Right kidney (tissue), 1 donor: Measurements from ENCODE around the gene EXOC7.
"Not testable (repeated sequence)": the region's sequence is repeated elsewhere in the genome, so short reads cannot be mapped to it uniquely, and the experiment has no call there.

Experiments
- DNase-seq: peaks from one replicate; pipeline ENCODE4 v3.0.0-alpha.2; 2016

Gene EXOC7

DNA sequence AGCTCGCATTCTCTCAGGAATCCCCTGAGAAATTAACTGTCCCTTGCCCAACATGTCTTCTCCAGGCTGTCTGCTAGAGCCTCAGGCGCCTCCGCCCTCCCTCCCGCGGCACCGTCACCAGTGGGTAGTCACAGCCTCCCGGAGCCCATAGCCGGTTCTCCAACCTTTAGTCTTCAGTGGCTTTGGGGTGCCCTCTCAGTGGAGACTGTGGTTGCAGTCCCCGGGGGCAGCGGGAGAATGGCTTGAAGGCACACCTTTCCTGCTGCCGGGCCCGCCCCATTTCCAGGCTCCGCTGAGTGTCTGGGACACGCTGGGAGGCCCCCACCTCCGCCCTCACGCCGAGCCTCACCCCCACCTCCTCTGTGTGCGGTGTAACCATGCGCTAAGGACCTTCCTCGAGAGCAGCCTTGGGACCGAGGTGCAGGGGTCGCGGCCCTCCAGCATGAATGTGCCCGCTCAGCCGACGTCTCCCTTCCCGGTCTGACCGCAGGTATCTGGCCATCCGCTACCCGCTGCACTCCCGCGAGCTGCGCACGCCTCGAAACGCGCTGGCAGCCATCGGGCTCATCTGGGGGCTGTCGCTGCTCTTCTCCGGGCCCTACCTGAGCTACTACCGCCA lies 27.3 kb downstream of the EXOC7 start:
- DNase-seq: peak; percentile 58

DNA sequence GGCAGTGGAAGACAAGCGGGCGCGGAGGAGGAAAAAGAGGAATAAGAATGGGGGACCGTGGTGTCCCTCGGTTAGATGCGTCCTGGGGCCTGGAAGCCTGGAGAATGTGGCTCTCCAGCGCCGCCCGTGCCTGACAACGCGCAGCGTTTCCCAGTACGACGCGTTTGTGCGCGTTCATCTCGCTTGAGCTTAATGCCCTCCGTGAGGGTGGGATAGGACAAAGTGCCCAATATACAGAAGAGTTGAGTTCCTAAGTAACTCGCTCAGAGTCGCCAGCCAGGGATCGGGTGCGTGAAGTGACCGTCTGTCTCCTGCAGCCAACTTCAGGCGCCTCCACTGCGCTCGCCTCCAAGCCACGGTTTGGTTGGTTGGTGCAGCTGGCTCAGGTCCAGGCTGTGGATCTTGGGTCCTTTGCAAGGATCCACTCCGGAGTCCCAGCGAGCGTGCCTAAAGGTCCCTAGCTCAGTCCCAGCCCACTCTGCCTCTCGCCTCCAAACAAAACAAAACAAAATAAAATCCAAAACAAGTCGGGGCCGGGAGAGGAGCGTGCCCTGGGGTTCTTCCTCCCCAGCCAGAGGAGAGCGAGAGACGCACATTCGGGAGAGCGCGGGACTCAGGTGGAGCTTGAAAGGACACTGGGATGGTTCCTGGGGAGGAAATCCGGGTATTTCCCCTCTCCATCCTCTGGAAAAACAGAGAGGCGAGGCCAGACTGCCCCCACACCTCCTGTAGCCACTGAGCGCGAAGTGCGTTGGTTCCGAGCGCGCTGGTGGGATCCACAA lies 28.0 kb downstream of the EXOC7 start:
- peak; percentile 66 for DNase-seq

DNA sequence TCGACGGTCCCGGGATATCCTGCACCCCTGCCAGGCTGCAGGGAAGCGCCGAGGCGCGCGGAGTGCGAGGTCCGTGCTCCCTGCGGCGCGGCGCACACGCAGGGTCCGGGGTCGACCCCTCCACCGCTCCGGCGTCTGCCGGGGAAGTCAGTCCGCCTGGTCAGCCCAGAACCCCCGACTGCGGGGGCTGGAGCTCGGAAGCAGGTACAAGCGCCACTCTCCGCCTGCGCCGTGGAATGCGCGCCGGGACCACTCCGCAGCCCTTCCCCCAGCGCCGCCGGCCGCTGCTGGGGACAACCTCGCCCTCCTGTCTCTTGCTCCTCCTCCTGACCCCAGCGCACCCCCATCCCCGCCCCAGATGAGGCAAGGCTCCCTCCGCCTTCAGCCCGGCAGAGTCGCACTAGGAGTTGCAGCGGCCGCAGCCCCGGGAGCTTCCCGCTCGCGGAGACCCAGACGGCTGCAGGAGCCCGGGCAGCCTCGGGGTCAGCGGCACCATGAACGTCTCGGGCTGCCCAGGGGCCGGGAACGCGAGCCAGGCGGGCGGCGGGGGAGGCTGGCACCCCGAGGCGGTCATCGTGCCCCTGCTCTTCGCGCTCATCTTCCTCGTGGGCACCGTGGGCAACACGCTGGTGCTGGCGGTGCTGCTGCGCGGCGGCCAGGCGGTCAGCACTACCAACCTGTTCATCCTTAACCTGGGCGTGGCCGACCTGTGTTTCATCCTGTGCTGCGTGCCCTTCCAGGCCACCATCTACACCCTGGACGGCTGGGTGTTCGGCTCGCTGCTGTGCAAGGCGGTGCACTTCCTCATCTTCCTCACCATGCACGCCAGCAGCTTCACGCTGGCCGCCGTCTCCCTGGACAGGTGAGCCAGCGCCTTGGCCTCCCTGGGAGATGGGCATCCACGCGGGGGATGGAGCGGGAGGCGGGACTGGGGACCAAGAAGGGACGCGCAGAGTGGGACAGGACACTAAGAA lies 28.9 kb downstream of the EXOC7 start, which contains the start of gene GALR2:
TSS of gene GALR2 (plus strand) at position 392 of the 974 bp plus-strand sequence. CDS start at position 495, 103 bp downstream.
- peak; percentile 50 for DNase-seq

DNA sequence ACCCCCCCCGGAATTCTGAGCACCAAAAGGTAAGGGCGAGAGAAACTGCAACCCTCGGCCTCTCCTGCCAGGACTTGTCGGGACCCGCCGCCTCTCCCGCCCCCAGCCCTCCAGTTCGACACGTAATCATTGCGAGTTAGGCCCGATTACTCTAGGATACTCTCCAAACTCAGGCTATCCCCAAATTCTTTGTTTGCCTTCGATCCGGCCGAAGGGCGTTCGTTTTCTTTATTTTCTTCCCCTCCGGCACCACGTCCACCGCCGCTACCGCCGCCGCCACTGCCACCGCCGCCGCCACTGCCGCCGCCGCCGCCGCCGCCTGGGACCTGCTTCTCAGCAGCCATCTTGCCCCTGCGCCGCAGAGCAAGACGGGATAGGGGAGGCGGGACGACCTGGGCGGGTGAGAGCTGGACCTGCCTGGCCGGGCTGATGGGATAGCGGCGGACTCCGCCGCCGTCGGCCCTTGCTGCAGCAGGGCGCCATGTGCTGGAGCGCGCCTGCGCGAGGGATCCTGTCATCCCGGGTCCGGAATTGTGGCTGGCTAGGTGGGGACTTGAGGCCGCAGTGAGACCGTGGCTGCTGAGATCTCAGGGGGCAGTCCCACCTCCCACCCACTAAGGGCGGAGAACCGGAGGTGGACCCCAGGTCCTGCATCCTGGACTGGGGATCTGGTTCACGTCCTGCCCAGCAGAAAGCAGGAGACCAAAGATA lies 31.3 kb downstream of the EXOC7 start, which contains the start of gene SRP68:
TSS of gene SRP68 (minus strand) at position 370 of the 711 bp plus-strand sequence. CDS start at position 344, 26 bp downstream.
- DNase-seq: peak; percentile 81

DNA sequence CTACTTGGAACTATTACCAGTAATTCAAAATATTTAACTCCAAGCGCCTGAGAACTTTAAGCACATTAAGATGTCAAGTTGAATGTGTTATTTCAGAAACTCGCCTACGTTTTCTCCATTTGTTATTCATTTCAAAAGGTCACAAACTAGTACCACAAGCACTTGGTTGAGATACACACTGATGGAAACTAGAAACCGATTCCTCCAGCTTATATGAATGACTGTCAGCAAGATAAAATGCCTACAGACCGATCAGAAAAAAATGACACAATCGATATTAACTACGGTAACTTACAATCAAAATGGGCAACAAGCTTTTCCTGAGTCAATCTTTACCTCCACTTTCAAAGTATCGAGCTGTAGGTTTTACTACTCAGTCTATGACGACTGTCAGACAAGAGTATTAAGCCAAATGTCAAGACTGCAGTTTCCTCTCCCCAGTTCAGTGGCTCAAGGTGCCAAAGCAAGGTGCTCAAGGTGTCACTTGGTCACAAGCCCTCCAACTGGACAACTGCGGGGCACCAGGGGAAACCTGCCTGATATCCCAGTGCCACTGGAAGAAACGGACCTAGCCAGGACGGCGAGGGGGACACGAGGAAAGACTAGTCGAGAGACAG lies 31.9 kb downstream of the EXOC7 start:
- DNase-seq: no peak

- DNase-seq: no peak
These were observed 37.8 kb downstream of the EXOC7 start for GRCh38 chr17:76065775-76066174.

- DNase-seq: no peak
These were observed 39.6 kb downstream of the EXOC7 start for GRCh38 chr17:76063875-76064546.

GRCh38 chr17:76058264-76058663 lies 45.3 kb downstream of the EXOC7 start:
- not testable (repeated sequence) for DNase-seq

DNA sequence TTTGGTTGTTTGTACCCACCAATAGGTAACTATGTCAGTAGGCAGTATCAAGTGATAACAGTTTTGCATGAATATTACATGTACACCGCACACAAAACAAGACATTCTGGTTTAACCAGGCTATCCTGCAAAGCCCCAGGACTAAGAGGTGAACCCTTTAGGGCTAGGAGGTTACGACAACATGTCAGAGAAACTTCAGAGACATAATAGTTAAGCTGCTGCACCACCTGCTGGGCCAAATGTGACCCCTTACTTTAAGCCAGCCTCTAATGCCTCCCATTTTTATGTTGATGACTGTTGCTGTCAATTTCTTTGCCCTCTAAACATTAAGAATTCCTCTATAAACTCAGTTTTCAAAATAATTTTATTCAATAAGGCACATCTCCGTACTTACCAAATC lies 46.7 kb downstream of the EXOC7 start:
- no peak for DNase-seq

DNA sequence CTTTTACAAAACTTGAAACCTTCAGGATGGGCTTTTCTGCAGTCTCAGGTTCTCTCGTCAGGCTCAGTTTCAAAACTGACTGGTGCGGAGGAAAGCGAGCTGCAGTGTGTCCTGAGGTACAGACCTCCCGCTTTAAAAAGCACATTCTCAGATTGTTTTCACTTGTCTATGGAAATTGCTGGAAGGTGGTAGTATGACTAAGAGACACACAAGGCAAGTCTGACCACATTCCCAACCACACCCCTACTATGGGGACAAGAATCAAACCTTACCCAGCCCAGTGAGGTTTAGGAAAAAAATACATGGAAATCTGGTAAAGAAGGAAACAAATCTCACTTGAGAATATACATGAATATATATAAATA lies 49.5 kb downstream of the EXOC7 start:
- no peak for DNase-seq

GRCh38 chr17:76053246-76054111 lies 50.1 kb downstream of the EXOC7 start:
- no peak for DNase-seq

DNA sequence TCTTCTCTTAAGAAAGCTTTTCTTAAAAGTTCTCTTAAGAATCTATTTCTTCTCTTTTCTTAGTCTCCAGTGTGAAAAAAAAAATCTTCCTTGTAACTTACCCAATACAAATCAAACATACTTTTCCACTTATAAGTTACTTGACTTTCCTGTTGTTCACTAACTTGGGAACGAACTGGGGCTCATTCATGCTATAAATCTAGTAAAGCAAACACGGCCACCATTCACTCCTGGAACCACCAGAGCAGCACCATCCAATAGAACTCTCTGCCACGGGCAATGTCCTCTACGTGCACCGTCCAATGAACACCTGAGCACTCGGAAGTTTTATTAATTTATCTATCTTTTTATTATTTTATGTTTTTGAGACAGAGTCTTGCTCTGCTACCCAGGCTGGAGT lies 52.0 kb downstream of the EXOC7 start:
- no peak for DNase-seq

- DNase-seq: no peak
These were observed 52.8 kb downstream of the EXOC7 start for GRCh38 chr17:76050538-76051467.

DNA sequence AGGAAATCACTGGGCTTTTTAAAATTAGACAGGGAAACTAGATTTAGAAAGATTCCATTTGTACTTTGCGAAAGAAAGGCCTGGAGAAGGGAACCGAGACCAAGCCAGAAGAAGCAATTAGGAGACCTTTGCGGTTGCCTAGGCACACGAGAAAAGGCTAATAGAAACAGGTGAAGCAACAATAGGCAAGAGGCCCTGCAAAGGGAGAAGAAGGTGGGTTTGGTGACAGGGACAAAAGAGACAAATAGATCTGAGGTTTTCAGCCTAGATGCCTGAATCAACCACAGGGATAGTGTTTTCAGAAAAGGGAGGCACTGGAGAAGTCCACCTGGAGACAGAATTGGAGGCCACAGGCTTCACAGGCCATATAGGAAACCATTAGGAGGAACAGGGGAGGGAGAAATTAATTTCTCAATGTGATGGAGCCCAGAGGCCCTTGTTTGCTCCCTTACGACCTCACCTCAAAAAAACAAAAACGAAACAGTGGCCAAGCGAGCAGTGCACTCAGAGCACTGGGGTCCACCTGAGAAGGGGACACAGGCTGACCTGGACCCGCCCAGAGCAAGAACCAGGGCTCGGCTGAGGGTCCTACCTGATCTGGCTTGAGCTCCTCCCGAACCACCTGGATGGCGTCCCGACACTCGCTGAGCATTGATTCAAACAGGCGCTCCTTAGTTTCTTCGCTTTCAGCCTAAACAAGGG lies 53.6 kb downstream of the EXOC7 start:
- no peak for DNase-seq

GRCh38 chr17:76049239-76049638 lies 54.3 kb downstream of the EXOC7 start:
- DNase-seq: no peak

- no peak for DNase-seq
These were observed 54.9 kb downstream of the EXOC7 start for GRCh38 chr17:76048711-76049110.

DNA sequence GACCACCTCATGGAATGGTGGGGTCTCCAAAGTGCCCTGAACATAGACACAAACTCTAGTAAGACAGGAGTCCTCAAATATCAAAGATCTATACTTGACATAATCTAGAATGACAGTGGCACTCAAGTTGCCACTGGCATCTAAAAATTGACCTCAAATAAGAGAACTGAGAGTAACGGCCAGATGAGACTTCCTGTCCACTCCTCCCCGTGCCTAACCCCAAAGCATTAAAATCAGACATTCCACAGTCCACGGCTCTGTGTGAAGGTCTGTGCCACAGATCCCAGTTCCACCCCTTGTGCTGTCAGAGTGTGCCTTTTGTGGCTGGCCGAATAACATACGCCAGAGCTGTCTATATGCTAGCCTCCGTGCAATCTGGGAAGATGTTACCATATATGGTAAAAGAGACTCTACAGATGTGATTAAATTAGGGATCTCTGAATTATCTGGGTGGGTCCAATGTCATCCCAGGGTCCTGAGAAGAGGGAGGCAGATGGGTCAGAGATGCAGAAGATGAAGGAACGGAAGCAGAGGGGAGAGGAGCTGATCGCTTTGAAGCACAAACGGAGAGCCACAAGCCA lies 55.5 kb downstream of the EXOC7 start:
- no peak for DNase-seq

DNA sequence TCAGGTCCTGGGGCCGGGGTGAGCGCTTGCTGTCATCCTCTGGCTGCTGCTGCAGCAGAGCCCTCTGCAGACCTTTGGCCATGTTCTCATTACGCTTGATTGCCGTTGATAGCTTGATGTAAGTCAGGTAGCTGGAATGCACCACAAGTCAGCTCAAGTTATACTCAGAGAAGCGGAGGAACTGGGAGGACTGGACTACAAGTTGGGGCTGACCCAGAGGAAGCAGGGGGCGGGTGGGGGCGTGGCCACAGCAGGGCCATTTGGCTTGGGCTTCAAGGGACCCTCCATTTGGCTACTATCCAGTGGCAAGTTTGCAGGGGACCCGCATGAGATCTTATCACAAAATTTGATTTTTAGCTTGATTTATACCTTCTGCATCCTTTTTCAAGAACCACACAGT lies 57.5 kb downstream of the EXOC7 start:
- DNase-seq: no peak
